Muscle of arm (tissue), 12 donors: ENCODE measurements around the gene ASCL5. TPM values are rescaled to one million over a fixed set of nuclear protein-coding genes. Genes with fewer than 3 reads are reported as not detected.

Experiments
- DNase-seq: peaks from one replicate; pipeline ENCODE4 v3.0.0-alpha.2; 2013
- polyA plus RNA-seq, 12 donors: library from polyadenylated mRNA; unstranded; fragments of 120-200 nt; gene quantifications; one replicate each; pipeline ENCODE4 v1.2.1, GENCODE V29; 2013; ENCODE audit not compliant: insufficient read length in 12 of 12

Gene ASCL5
- polyA plus RNA-seq, 12 donors, result 0.12 to 0.66 (median 0.24) TPM; not detected in 2

- DNase-seq, result no peak
Observed at GRCh38 chr1:201085902-201086735, 40.9 kb downstream of the ASCL5 start.

- DNase-seq, result no peak
Observed at GRCh38 chr1:201084295-201084694, 42.7 kb downstream of the ASCL5 start.

GRCh38 chr1:201083741-201084140 is 43.2 kb downstream of the ASCL5 start:
- no peak for DNase-seq

GRCh38 chr1:201080135-201080534 is 46.8 kb downstream of the ASCL5 start:
- no peak for DNase-seq

- no peak for DNase-seq
Observed at GRCh38 chr1:201077736-201078135, 49.2 kb downstream of the ASCL5 start.

- DNase-seq, result no peak
Observed at GRCh38 chr1:201077116-201077515, 49.9 kb downstream of the ASCL5 start.

GRCh38 chr1:201076092-201076491 is 50.9 kb downstream of the ASCL5 start:
- DNase-seq, result no peak

GRCh38 chr1:201074018-201074417 is 53.0 kb downstream of the ASCL5 start:
- DNase-seq, result no peak

GRCh38 chr1:201072922-201073321 is 54.1 kb downstream of the ASCL5 start:
- no peak for DNase-seq

- DNase-seq, result no peak
Observed at GRCh38 chr1:201072149-201072548, 54.8 kb downstream of the ASCL5 start.

- no peak for DNase-seq
Observed at GRCh38 chr1:201069636-201070035, 57.3 kb downstream of the ASCL5 start.

- DNase-seq, result no peak
Observed at GRCh38 chr1:201068976-201069375, 58.0 kb downstream of the ASCL5 start.

GRCh38 chr1:201066986-201067385 is 60.0 kb downstream of the ASCL5 start:
- no peak for DNase-seq

- DNase-seq, result no peak
Observed at GRCh38 chr1:201065686-201066085, 61.3 kb downstream of the ASCL5 start.

- DNase-seq, result no peak
Observed at GRCh38 chr1:201064806-201065205, 62.2 kb downstream of the ASCL5 start.

Other genes with a start within 250 kb of the ASCL5 start
- gene INAVA, start 232.3 kb downstream of the ASCL5 start, polyA plus RNA-seq, result 10 to 100 TPM in 2 of 12 donors, 1 to 10 TPM in 9, not detected in 1; 1.7 to 20.7 (median 2.8) TPM
- 1 to 10 TPM in 5 of 12 donors, under 1 TPM in 6, not detected in 1; 0.53 to 3.6 (median 0.99) TPM for gene KIF21B, start 103.5 kb downstream of the ASCL5 start, polyA plus RNA-seq
- 10 to 100 TPM in 11 of 12 donors, not detected in 1; 15.2 to 77.2 (median 49.8) TPM for gene CACNA1S, start 14.8 kb downstream of the ASCL5 start, polyA plus RNA-seq
- 100 to 1,000 TPM in 1 of 12 donors, 10 to 100 TPM in 10, not detected in 1; 43.1 to 101 (median 54.1) TPM for gene TMEM9, start 27.3 kb upstream of the ASCL5 start, polyA plus RNA-seq
- gene IGFN1, start 63.6 kb upstream of the ASCL5 start, polyA plus RNA-seq, result 1 to 10 TPM in 11 of 12 donors, not detected in 1; 1.1 to 6.1 (median 1.9) TPM
- 100 to 1,000 TPM in 1 of 12 donors, 10 to 100 TPM in 3, 1 to 10 TPM in 7, not detected in 1; 3.8 to 125 (median 6.6) TPM for gene PKP1, start 156.3 kb upstream of the ASCL5 start, polyA plus RNA-seq